ENCODE measurements around the gene RPLP1.

DNA sequence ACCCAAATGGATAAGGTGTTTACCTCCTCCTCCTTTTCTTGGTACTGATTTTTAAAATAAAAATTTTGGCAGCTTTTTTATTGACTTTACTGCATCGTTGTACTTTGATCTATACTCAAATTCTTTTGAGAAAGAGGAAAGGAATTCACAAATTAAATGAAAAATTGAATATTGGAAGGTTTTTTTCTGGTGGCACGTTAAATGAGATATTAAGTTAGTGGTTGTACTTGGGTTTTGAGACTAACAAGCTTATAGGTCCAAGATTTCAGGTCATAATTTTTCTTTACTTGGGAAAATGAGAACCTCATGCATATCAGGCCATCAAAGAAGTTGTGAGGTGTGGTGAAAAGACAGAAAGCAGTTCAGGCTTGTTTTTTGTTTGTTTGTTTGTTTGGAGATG is 14.1 kb downstream of the RPLP1 start:
- TF ChIP-seq, protein P1, sequence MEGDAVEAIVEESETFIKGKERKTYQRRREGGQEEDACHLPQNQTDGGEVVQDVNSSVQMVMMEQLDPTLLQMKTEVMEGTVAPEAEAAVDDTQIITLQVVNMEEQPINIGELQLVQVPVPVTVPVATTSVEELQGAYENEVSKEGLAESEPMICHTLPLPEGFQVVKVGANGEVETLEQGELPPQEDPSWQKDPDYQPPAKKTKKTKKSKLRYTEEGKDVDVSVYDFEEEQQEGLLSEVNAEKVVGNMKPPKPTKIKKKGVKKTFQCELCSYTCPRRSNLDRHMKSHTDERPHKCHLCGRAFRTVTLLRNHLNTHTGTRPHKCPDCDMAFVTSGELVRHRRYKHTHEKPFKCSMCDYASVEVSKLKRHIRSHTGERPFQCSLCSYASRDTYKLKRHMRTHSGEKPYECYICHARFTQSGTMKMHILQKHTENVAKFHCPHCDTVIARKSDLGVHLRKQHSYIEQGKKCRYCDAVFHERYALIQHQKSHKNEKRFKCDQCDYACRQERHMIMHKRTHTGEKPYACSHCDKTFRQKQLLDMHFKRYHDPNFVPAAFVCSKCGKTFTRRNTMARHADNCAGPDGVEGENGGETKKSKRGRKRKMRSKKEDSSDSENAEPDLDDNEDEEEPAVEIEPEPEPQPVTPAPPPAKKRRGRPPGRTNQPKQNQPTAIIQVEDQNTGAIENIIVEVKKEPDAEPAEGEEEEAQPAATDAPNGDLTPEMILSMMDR (IDR thresholded peaks at IDR 0.05): no peak
- no peak for TF ChIP-seq POLR2A (IDR thresholded peaks at IDR 0.05)
